BE2C (cell line): Measurements from ENCODE around the gene CLPTM1.

Experiments used
- DNase-seq: peaks from one replicate; pipeline ENCODE4 v3.0.0-alpha.2; 2020
- H3K27me3 ChIP-seq: fragments of 250-450 bp; sonication (Bioruptor Pico); 2 replicates; pipeline ENCODE4 v1.5.1; 2020; ENCODE audit warnings: mild to moderate bottlenecking
- H3K36me3 ChIP-seq: fragments of 250-450 bp; sonication (Bioruptor Pico); 2 replicates; pipeline ENCODE4 v1.5.1; 2020; ENCODE audit warnings: mild to moderate bottlenecking
- H3K4me1 ChIP-seq: fragments of 250-450 bp; sonication (Bioruptor Pico); 2 replicates; pipeline ENCODE4 v1.5.1; 2020
- H3K4me3 ChIP-seq: 2 replicates; pipeline ENCODE4 v1.5.1; 2011; ENCODE audit warnings: low read depth, low read length
- H3K9me3 ChIP-seq: fragments of 250-450 bp; sonication (Bioruptor Pico); 2 replicates; pipeline ENCODE4 v1.5.1; 2020
- CTCF ChIP-seq: IDR thresholded peaks from 2 replicates; pipeline ENCODE4 v1.5.1; 2012; ENCODE audit warnings: mild to moderate bottlenecking, low read depth, low read length

CLPTM1 gene

GRCh38 chr19:45011959-45012358 lies 56.8 kb downstream of the CLPTM1 start:
- Histone ChIP-seq H3K4me3 (no peak overlapping the region), H3K4me1 (peaks cover 5% of the 10 kb centered on the region; the same call in 1 of the 2 replicates), H3K36me3 (no peaks in the 10 kb centered on the region), H3K27me3 (no peaks in the 10 kb centered on the region; the same call in 1 of the 2 replicates), H3K9me3 (no peaks in the 10 kb centered on the region)
- no peak for DNase-seq
- no peak for TF ChIP-seq CTCF

- Histone ChIP-seq H3K36me3 (no peaks in the 10 kb centered on the region), H3K27me3 (no peaks in the 10 kb centered on the region; the same call in 1 of the 2 replicates), H3K4me3 (no peak overlapping the region), H3K9me3 (no peaks in the 10 kb centered on the region), H3K4me1 (no peaks in the 10 kb centered on the region)
- peak; percentile 84 for DNase-seq
- peak; percentile 86 for TF ChIP-seq CTCF
Observed at GRCh38 chr19:45016388-45017314, 61.5 kb downstream of the CLPTM1 start.

- TF ChIP-seq CTCF = no peak
- no peaks in the 10 kb centered on the region for H3K4me1 ChIP-seq
- no peaks in the 10 kb centered on the region; the same call in 1 of the 2 replicates for H3K27me3 ChIP-seq
- H3K36me3 ChIP-seq = no peaks in the 10 kb centered on the region
- no peak overlapping the region for H3K4me3 ChIP-seq
- no peak for DNase-seq
- no peaks in the 10 kb centered on the region for H3K9me3 ChIP-seq
Observed at GRCh38 chr19:45019187-45019586, 64.0 kb downstream of the CLPTM1 start.

- no peaks in the 10 kb centered on the region for H3K36me3 ChIP-seq
- no peak overlapping the region for H3K4me3 ChIP-seq
- H3K9me3 ChIP-seq = no peaks in the 10 kb centered on the region
- no peak for DNase-seq
- no peaks in the 10 kb centered on the region; the same call in 1 of the 2 replicates for H3K27me3 ChIP-seq
- no peak for TF ChIP-seq CTCF
- H3K4me1 ChIP-seq = no peaks in the 10 kb centered on the region
Observed at GRCh38 chr19:45020071-45020470, 64.9 kb downstream of the CLPTM1 start.

GRCh38 chr19:45021971-45022370 lies 66.8 kb downstream of the CLPTM1 start:
- Histone ChIP-seq H3K4me1 (no peaks in the 10 kb centered on the region), H3K36me3 (no peaks in the 10 kb centered on the region), H3K9me3 (no peaks in the 10 kb centered on the region), H3K27me3 (no peaks in the 10 kb centered on the region), H3K4me3 (no peak overlapping the region)
- no peak for DNase-seq
- no peak for TF ChIP-seq CTCF

DNA sequence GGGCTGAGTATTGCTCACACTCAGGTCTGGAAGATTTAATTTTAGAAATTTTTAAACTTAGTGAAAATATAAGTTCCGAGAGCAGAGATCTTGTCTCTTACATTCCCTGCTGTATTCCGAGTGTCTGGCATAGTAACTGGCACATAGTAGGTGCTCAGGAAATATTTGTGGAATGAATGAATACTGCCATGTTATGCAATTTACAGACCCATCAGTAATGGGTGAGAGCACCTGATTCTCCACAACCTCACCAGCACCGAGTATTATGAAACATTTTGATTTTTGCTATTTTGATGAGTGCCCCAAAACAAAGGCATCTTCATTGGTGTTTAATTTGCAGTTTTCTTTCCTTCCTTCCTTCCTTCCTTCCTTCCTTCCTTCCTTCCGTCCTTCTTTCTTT lies 67.9 kb downstream of the CLPTM1 start:
- no peaks in the 10 kb centered on the region for H3K36me3 ChIP-seq
- H3K27me3 ChIP-seq = no peaks in the 10 kb centered on the region

More for the DNA sequence above, 67.9 kb downstream of the CLPTM1 start:
- no peak for TF ChIP-seq CTCF
- Histone ChIP-seq H3K9me3 (no peaks in the 10 kb centered on the region), H3K4me3 (no peak overlapping the region), H3K4me1 (no peaks in the 10 kb centered on the region)
- DNase-seq = no peak
